ENCODE results near the gene CRTAC1. TPM values are rescaled to one million over a fixed set of nuclear protein-coding genes. Genes with fewer than 3 reads are reported as not detected.

CRTAC1 gene
- total and polyA plus RNA-seq, 4 donors, result 0.14 to 0.33 (median 0.26) TPM

DNA sequence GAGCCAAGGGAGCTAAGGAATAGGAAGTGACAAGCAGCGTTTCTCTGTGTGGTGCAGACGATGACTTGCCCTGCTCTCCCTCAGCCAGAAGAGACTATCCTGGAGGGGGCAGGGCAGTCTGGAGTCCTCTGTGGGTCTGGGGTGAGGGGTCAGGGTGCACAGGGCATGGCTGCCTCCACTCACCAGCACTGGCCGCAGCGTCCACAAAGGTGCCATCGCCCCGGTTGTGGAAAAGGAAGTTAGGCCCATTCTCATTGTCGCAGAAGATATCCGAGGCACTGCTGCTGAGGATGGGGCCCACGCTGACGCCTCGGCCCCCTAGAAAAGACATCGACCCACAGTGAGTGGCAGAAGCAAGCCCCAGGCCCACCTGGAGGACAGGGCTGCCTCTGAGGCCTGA, 122.6 kb downstream of the CRTAC1 start (continued):
- TF ChIP-seq, protein P1, sequence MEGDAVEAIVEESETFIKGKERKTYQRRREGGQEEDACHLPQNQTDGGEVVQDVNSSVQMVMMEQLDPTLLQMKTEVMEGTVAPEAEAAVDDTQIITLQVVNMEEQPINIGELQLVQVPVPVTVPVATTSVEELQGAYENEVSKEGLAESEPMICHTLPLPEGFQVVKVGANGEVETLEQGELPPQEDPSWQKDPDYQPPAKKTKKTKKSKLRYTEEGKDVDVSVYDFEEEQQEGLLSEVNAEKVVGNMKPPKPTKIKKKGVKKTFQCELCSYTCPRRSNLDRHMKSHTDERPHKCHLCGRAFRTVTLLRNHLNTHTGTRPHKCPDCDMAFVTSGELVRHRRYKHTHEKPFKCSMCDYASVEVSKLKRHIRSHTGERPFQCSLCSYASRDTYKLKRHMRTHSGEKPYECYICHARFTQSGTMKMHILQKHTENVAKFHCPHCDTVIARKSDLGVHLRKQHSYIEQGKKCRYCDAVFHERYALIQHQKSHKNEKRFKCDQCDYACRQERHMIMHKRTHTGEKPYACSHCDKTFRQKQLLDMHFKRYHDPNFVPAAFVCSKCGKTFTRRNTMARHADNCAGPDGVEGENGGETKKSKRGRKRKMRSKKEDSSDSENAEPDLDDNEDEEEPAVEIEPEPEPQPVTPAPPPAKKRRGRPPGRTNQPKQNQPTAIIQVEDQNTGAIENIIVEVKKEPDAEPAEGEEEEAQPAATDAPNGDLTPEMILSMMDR (IDR thresholded peaks at IDR 0.05; ENCODE audit: low read depth, low read length, missing input control), result no peak
- TF ChIP-seq HNF4A (conservative IDR thresholded peaks at IDR 0.05), result no peak
- TF ChIP-seq, protein P2, sequence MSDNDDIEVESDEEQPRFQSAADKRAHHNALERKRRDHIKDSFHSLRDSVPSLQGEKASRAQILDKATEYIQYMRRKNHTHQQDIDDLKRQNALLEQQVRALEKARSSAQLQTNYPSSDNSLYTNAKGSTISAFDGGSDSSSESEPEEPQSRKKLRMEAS (IDR thresholded peaks at IDR 0.05), result no peak
- TF ChIP-seq JUND (IDR thresholded peaks at IDR 0.05), result no peak

GRCh38 chr10:97907211-97907610, 123.2 kb downstream of the CRTAC1 start:
- no peak for DNase-seq (ENCODE audit: low spot score)
- WGBS, result 69% methylated on average over 6 of the region's 6 CpGs
- Histone ChIP-seq H3K27ac (ENCODE audit: low read depth in 1 of 2, low read length in 2 of 2) (no peak overlapping the region), H3K4me1 (ENCODE audit: control insufficient read depth in 4 of 4, insufficient read depth in 4 of 4, low read length in 3 of 4) (no peaks in the 10 kb centered on the region), H3K9me3 (ENCODE audit: control insufficient read depth in 4 of 4, low read length in 3 of 4) (no peaks in the 10 kb centered on the region), H3K4me3 (ENCODE audit: low read depth in 1 of 3, low read length in 3 of 3) (no peak overlapping the region), H3K36me3 (ENCODE audit: control insufficient read depth in 4 of 4, insufficient read depth in 3 of 4, low read depth in 1 of 4, low read length in 3 of 4) (no peaks in the 10 kb centered on the region), H3K9ac (ENCODE audit: low read depth in 1 of 2, low read length in 2 of 2) (no peak overlapping the region), H3K27me3 (ENCODE audit: control insufficient read depth in 4 of 4, insufficient read depth in 4 of 4, low read length in 3 of 4) (peaks cover 0 to 6% (median 0%) of the 10 kb centered on the region in 4 donors)
- TF ChIP-seq RAD21 (IDR thresholded peaks at IDR 0.05) (no peak), JUND (IDR thresholded peaks at IDR 0.05) (no peak), TAF1 (conservative IDR thresholded peaks at IDR 0.05) (no peak), GABPA (IDR thresholded peaks at IDR 0.05 in 1 of 2, conservative IDR thresholded peaks at IDR 0.05 in 1 of 2) (no peak), HNF4G (IDR thresholded peaks at IDR 0.05) (no peak), SP1 (IDR thresholded peaks at IDR 0.05) (no peak), RXRA (IDR thresholded peaks at IDR 0.05) (no peak), EGR1 (IDR thresholded peaks at IDR 0.05; ENCODE audit: low read depth in 2 of 2) (no peak), NR2F2 (IDR thresholded peaks at IDR 0.05) (no peak), FOXA1 (IDR thresholded peaks at IDR 0.05) (no peak), HNF4A (conservative IDR thresholded peaks at IDR 0.05) (no peak)
- TF ChIP-seq, protein P1 (IDR thresholded peaks at IDR 0.05; ENCODE audit: low read depth, low read length, missing input control), result no peak
- TF ChIP-seq, protein P2 (IDR thresholded peaks at IDR 0.05), result no peak
- TF ChIP-seq, protein P3, sequence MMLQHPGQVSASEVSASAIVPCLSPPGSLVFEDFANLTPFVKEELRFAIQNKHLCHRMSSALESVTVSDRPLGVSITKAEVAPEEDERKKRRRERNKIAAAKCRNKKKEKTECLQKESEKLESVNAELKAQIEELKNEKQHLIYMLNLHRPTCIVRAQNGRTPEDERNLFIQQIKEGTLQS (IDR thresholded peaks at IDR 0.05), result no peak
- TF ChIP-seq, protein P4, sequence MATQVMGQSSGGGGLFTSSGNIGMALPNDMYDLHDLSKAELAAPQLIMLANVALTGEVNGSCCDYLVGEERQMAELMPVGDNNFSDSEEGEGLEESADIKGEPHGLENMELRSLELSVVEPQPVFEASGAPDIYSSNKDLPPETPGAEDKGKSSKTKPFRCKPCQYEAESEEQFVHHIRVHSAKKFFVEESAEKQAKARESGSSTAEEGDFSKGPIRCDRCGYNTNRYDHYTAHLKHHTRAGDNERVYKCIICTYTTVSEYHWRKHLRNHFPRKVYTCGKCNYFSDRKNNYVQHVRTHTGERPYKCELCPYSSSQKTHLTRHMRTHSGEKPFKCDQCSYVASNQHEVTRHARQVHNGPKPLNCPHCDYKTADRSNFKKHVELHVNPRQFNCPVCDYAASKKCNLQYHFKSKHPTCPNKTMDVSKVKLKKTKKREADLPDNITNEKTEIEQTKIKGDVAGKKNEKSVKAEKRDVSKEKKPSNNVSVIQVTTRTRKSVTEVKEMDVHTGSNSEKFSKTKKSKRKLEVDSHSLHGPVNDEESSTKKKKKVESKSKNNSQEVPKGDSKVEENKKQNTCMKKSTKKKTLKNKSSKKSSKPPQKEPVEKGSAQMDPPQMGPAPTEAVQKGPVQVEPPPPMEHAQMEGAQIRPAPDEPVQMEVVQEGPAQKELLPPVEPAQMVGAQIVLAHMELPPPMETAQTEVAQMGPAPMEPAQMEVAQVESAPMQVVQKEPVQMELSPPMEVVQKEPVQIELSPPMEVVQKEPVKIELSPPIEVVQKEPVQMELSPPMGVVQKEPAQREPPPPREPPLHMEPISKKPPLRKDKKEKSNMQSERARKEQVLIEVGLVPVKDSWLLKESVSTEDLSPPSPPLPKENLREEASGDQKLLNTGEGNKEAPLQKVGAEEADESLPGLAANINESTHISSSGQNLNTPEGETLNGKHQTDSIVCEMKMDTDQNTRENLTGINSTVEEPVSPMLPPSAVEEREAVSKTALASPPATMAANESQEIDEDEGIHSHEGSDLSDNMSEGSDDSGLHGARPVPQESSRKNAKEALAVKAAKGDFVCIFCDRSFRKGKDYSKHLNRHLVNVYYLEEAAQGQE (IDR thresholded peaks at IDR 0.05), result no peak

Measured in liver (tissue), 9 donors.